HCT116 (cell line): ENCODE results near the gene GASK1A. TPM values are rescaled to one million over a fixed set of nuclear protein-coding genes. Genes with fewer than 3 reads are reported as not detected.

Experiments
- ATAC-seq: fragments of 200-7000 bp; cut with Tn5 transposase; 2 replicates; pipeline ENCODE4 v1.9.1; 2020; ENCODE audit warnings: mild to moderate bottlenecking, moderate library complexity
- BruUV-seq: library from RNA; stranded (reverse); fragments of 400-500 nt; replicated peaks from 2 replicates; lab custom pipeline; 2021; lab: Mats Ljungman, UMichigan
- CTCF ChIA-PET: fragments of 300-600 bp; sonication (Branson Sonifier 250); formaldehyde crosslinking; loops from one replicate; lab custom pipeline; 2021; ENCODE audit warnings: antibody characterized with exemption; lab: Charles Lee
- POLR2A ChIA-PET: fragments of 300-600, 350-600 bp; sonication (Branson Sonifier 250); formaldehyde crosslinking; loops from one replicate; lab custom pipeline; 2021; ENCODE audit warnings: antibody characterized with exemption; lab: Charles Lee
- RAD21 ChIA-PET, 2 experiments: fragments of 300-600 bp; sonication (Branson Sonifier 250); formaldehyde crosslinking; loops; one replicate each; lab custom pipeline; 2023; ENCODE audit warnings: low total read pairs in 2 of 2; ENCODE audit not compliant: uncharacterized antibody in 2 of 2, unreplicated experiment in 2 of 2, low non-redundant PET in 1 of 2; lab: Charles Lee
- DNase-seq: peaks from one replicate; pipeline ENCODE4 v3.0.0-alpha.2; 2010; ENCODE audit warnings: low read depth, low spot score
- H2AFZ ChIP-seq: fragments of 200-600 bp; shearing (Covaris generic), sonication (generic); 2 replicates; pipeline ENCODE4 v1.6.1; 2017; ENCODE audit warnings: low read depth, mixed run types, mixed read lengths, antibody characterized with exemption, low read length; ENCODE audit not compliant: poor library complexity, severe bottlenecking
- H3K27ac ChIP-seq: 2 replicates; pipeline ENCODE4 v1.5.1; 2012; ENCODE audit warnings: low read depth, low read length
- H3K27me3 ChIP-seq: fragments of 200-600 bp; sonication (generic); 2 replicates; pipeline ENCODE4 v1.6.1; 2016; ENCODE audit warnings: mixed run types, low read length, mixed read lengths; ENCODE audit not compliant: insufficient read depth
- H3K36me3 ChIP-seq, 2 experiments: fragments of 200-500 bp in 1 of 2; fragments of 200-600 bp in 1 of 2; sonication (Bioruptor generic) in 1 of 2; sonication (generic) in 1 of 2; 2 replicates each; pipeline versions ENCODE4 v1.5.1 to v1.6.1; 2014 to 2016; ENCODE audit warnings: low read length in 2 of 2, inconsistent platforms in 1 of 2, mixed read lengths in 1 of 2, mixed run types in 1 of 2; ENCODE audit not compliant: insufficient read depth in 2 of 2, control insufficient read depth in 1 of 2
- H3K4me1 ChIP-seq, 2 experiments: fragments of 200-600 bp in 1 of 2; sonication (generic) in 1 of 2; 2 replicates each; pipeline versions ENCODE4 v1.5.1 to v1.6.1; 2012 to 2017; ENCODE audit warnings: low read length in 2 of 2, inconsistent platforms in 1 of 2, mild to moderate bottlenecking in 1 of 2, mixed read lengths in 1 of 2, mixed run types in 1 of 2, moderate library complexity in 1 of 2; ENCODE audit not compliant: insufficient read depth in 2 of 2, control insufficient read depth in 1 of 2
- H3K4me2 ChIP-seq: fragments of 200-600 bp; sonication (generic); 2 replicates; pipeline ENCODE4 v1.6.1; 2017; ENCODE audit warnings: mixed run types, low read length, mixed read lengths
- H3K4me3 ChIP-seq, 2 experiments: fragments of 200-600 bp in 1 of 2; sonication (generic) in 1 of 2; replicated peaks in 1 of 2; 2 replicates each; pipeline ENCODE4 v1.5.1; 2011 to 2016; ENCODE audit warnings: low read length in 2 of 2, control low read depth in 1 of 2, low read depth in 1 of 2, mild to moderate bottlenecking in 1 of 2, mixed read lengths in 1 of 2, mixed run types in 1 of 2
- H3K79me2 ChIP-seq: fragments of 200-600 bp; sonication (generic); 2 replicates; pipeline ENCODE4 v1.6.1; 2017; ENCODE audit warnings: mild to moderate bottlenecking, mixed run types, low read length, moderate library complexity, mixed read lengths; ENCODE audit not compliant: insufficient read depth
- H3K9ac ChIP-seq: fragments of 200-600 bp; sonication (generic); 2 replicates; pipeline ENCODE4 v1.6.1; 2016; ENCODE audit warnings: low read length, mixed read lengths
- H3K9me2 ChIP-seq: fragments of 200-600 bp; sonication (generic), shearing (Covaris generic); 2 replicates; pipeline ENCODE4 v1.6.1; 2017; ENCODE audit warnings: mixed run types, mild to moderate bottlenecking, moderate library complexity; ENCODE audit not compliant: insufficient read depth
- H3K9me3 ChIP-seq, 2 experiments: fragments of 200-500 bp in 1 of 2; fragments of 200-600 bp in 1 of 2; sonication (Bioruptor generic) in 1 of 2; sonication (generic) in 1 of 2; 2 replicates each; pipeline ENCODE4 v1.6.1; 2014 to 2017; ENCODE audit warnings: low read length in 2 of 2, mixed read lengths in 2 of 2, inconsistent platforms in 1 of 2, low read depth in 1 of 2, mild to moderate bottlenecking in 1 of 2, mixed run types in 1 of 2, moderate library complexity in 1 of 2; ENCODE audit not compliant: control insufficient read depth in 1 of 2, insufficient read depth in 1 of 2
- H4K20me1 ChIP-seq: fragments of 200-600 bp; sonication (generic), shearing (Covaris generic); 2 replicates; pipeline ENCODE4 v1.6.1; 2017; ENCODE audit warnings: mixed run types, mild to moderate bottlenecking, moderate library complexity; ENCODE audit not compliant: insufficient read depth
- ATF3 ChIP-seq: IDR thresholded peaks from 2 replicates; pipeline ENCODE4 v1.6.1; 2012
- CEBPB ChIP-seq: IDR thresholded peaks from 2 replicates; pipeline ENCODE4 v1.6.1; 2012; ENCODE audit warnings: low read depth
- EGR1 ChIP-seq: IDR thresholded peaks from 2 replicates; pipeline ENCODE4 v1.6.1; 2012; ENCODE audit warnings: low read depth
- ELF1 ChIP-seq: IDR thresholded peaks from 2 replicates; pipeline ENCODE4 v1.6.1; 2012; ENCODE audit warnings: low read depth, borderline replicate concordance
- EZH2phosphoT487 ChIP-seq: fragments of 200-600 bp; IDR thresholded peaks from 2 replicates; pipeline ENCODE4 v1.6.1; 2018; ENCODE audit warnings: antibody characterized with exemption, borderline replicate concordance
- FOSL1 ChIP-seq: IDR thresholded peaks from 2 replicates; pipeline ENCODE4 v1.6.1; 2012; ENCODE audit warnings: low read depth
- JUND ChIP-seq: IDR thresholded peaks from 2 replicates; pipeline ENCODE4 v1.6.1; 2012
- MAX ChIP-seq: IDR thresholded peaks from 2 replicates; pipeline ENCODE4 v1.6.1; 2012
- POLR2A ChIP-seq: IDR thresholded peaks from 2 replicates; pipeline ENCODE4 v1.7.0; 2011; ENCODE audit warnings: borderline replicate concordance; ENCODE audit not compliant: insufficient read depth, insufficient read length; ENCODE audit errors: extremely low read depth
- RAD21 ChIP-seq: IDR thresholded peaks from 2 replicates; pipeline ENCODE4 v1.6.1; 2012; ENCODE audit warnings: low read depth, mild to moderate bottlenecking
- REST ChIP-seq: IDR thresholded peaks from 2 replicates; pipeline ENCODE4 v1.6.1; 2012; ENCODE audit warnings: low read depth
- SIN3A ChIP-seq: IDR thresholded peaks from 2 replicates; pipeline ENCODE4 v1.6.1; 2012; ENCODE audit warnings: low read depth
- SP1 ChIP-seq: IDR thresholded peaks from 2 replicates; pipeline ENCODE4 v1.6.1; 2012; ENCODE audit warnings: low read depth
- SRF ChIP-seq: IDR thresholded peaks from 2 replicates; pipeline ENCODE4 v1.6.1; 2012; ENCODE audit warnings: low read depth
- TCF7L2 ChIP-seq: IDR thresholded peaks from 2 replicates; pipeline ENCODE4 v1.7.0; 2011; ENCODE audit warnings: borderline replicate concordance, inconsistent platforms; ENCODE audit not compliant: insufficient read depth, insufficient read length; ENCODE audit errors: extremely low read depth
- YY1 ChIP-seq: IDR thresholded peaks from 2 replicates; pipeline ENCODE4 v1.6.1; 2011; ENCODE audit warnings: low read length, low read depth, moderate library complexity, mild to moderate bottlenecking; ENCODE audit not compliant: insufficient replicate concordance; ENCODE audit errors: extremely low read depth
- ZBTB33 ChIP-seq: IDR thresholded peaks from 2 replicates; pipeline ENCODE4 v1.6.1; 2011; ENCODE audit warnings: mild to moderate bottlenecking, low read length, moderate library complexity; ENCODE audit not compliant: insufficient replicate concordance; ENCODE audit errors: extremely low read depth
- ZFX ChIP-seq: fragments of 450-650 bp; IDR thresholded peaks from 2 replicates; pipeline ENCODE4 v1.6.1; 2017
- ZNF274 ChIP-seq: fragments of 200-500 bp; sonication (Bioruptor generic); IDR thresholded peaks from 2 replicates; pipeline ENCODE4 v1.6.1; 2014; ENCODE audit warnings: mild to moderate bottlenecking, low read depth, low read length, inconsistent platforms
- intact Hi-C: fragments of 100-400 bp; cut with micrococcal nuclease; formaldehyde crosslinking; loops from 2 replicates; pipeline ENCODE4 v1.10.0; 2022
- total RNA-seq: library from RNA; stranded (reverse); gene quantifications from one replicate; pipeline ENCODE4 v1.2.1, GENCODE V29; 2021; ENCODE audit not compliant: unreplicated experiment

The GASK1A gene
- total RNA-seq, 1 experiment from 2014 or later: 1.0 TPM

GRCh38 chr3:42994595-42994994 is 15.5 kb downstream of the GASK1A start:
- no peaks in the 10 kb centered on the region for H3K79me2 ChIP-seq
- no peak for TF ChIP-seq SP1
- no peak for TF ChIP-seq ZNF274
- no peak for TF ChIP-seq EGR1
- no peak for TF ChIP-seq TCF7L2
- TF ChIP-seq EZH2phosphoT487: no peak
- TF ChIP-seq YY1: no peak
- no peak for TF ChIP-seq SIN3A
- no peak for TF ChIP-seq JUND
- TF ChIP-seq ZBTB33: no peak
- no peak for TF ChIP-seq FOSL1
- no peak for TF ChIP-seq ELF1
- no peak for TF ChIP-seq REST
- no peak for TF ChIP-seq ZFX
- no peak for TF ChIP-seq CEBPB
- TF ChIP-seq ATF3: no peak
- TF ChIP-seq SRF: no peak
- TF ChIP-seq MAX: no peak
- TF ChIP-seq RAD21: no peak
- TF ChIP-seq POLR2A: no peak
- TF ChIP-seq, all 23 proteins: peak for 0
- Histone ChIP-seq H3K4me1 (no peaks in the 10 kb centered on the region), H3K4me3 (no peak overlapping the region), H3K36me3 (no peaks in the 10 kb centered on the region), H3K9ac (no peak overlapping the region), H2AFZ (no peak overlapping the region), H3K27ac (no peak overlapping the region), H4K20me1 (no peaks in the 10 kb centered on the region), H3K27me3 (no peaks in the 10 kb centered on the region), H3K9me2 (no peaks in the 10 kb centered on the region), H3K4me2 (no peak overlapping the region), H3K9me3 (no peaks in the 10 kb centered on the region)
- DNase-seq (no peak), ATAC-seq (no peak)
- CTCF ChIA-PET: no interaction called here
- intact Hi-C loops: no loop called here
- POLR2A ChIA-PET: no interaction called here
- RAD21 ChIA-PET: no interaction called here
- BruUV-seq: no TSS peak
